Measurements from ENCODE around the gene ATP6V0A1. TPM values are rescaled to one million over a fixed set of nuclear protein-coding genes. Genes with fewer than 3 reads are reported as not detected.
"Not testable (repeated sequence)": the region's sequence is repeated elsewhere in the genome, so short reads cannot be mapped to it uniquely, and the experiment has no call there.

ATP6V0A1 gene
- total and polyA plus RNA-seq, 4 donors: 44.4 to 203 (median 74.5) TPM

DNA sequence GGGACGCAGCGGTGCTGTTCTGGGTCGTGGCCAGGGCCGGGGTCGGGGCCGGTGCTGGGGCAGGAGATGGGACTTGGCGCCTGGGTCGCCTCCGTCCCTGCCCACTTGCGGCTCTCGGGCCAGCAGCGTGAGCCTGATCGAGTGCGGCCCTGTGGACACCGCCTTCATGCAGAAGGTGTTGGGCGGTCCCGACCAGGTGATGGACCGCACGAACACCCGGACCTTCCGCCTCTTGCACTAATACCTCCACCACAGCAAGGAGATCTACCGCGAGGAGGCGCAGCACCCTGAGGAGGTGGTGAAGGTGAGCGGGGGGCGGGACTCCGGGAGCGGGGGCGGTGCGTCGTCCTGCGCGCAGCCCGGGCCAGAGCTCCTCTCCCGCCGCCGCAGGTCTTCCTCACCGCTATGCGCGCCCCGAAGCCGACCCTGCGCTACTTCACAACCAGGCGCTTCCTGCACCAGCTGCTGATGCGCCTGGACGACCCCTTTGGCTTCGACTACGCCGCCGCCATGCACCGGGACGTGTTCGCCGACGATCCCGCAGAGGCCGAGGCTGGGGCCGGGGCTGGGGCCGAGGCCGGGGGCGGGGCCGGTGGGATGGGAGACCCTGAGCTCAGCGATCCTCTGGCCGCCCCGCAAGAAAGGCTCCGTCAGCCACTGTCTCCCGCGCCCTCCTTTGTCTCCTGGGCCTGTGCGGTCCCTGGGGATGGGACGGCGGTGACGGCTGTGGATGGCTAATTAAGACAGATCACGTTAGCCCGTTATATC is 89.6 kb downstream of the ATP6V0A1 start:
- no peak overlapping the region for H3K27ac ChIP-seq (ENCODE audit: low read depth in 1 of 2, low read length in 1 of 2)

DNA sequence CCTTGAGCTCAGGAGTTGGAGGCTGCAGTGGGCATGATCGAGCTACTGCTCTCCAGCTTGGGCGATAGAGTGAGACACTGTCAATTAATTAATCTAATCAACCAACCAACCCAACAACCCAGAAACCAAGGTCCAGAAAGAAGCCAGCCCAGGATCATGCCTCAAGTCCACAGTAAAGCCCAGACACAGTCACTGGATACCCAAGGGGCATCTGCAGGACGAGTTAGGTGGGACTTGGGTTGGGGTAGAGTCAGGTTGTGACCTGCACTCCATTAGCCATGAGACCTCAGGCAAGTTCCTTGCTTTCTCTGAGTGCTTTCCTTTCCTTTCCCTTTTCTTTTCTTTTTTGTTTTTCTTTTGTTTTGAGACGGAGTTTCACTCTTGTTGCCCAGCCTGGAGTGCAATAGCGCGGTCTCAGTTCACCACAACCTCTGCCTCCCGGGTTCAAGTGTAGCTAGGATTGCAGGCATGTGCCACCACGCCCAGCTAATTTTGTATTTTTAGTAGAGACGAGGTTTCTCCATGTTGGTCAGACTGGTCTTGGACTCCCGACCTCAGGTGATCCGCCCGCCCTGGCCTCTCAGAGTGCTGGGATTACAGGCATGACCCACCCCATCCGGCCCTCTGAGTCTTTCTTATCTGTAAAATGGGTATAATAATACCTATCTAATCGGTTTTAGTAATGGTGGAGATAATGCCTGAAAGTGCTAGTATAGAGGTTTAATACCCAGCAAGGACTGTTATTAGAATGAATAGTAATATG is 90.5 kb downstream of the ATP6V0A1 start:
- 79 to 84% methylated on average over 14 of the region's 14 CpGs for WGBS, 2 donors
- peaks cover 0 to 9% (median under 1%) of the 10 kb centered on the region in 4 donors for H3K36me3 ChIP-seq (ENCODE audit: control insufficient read depth in 4 of 4, insufficient read depth in 4 of 4, low read length in 4 of 4)
- no peak overlapping the region for H3K9ac ChIP-seq (ENCODE audit: insufficient read depth in 1 of 2, low read length in 2 of 2)
- H3K4me3 ChIP-seq: no peak overlapping the region
- TF ChIP-seq, protein P1, sequence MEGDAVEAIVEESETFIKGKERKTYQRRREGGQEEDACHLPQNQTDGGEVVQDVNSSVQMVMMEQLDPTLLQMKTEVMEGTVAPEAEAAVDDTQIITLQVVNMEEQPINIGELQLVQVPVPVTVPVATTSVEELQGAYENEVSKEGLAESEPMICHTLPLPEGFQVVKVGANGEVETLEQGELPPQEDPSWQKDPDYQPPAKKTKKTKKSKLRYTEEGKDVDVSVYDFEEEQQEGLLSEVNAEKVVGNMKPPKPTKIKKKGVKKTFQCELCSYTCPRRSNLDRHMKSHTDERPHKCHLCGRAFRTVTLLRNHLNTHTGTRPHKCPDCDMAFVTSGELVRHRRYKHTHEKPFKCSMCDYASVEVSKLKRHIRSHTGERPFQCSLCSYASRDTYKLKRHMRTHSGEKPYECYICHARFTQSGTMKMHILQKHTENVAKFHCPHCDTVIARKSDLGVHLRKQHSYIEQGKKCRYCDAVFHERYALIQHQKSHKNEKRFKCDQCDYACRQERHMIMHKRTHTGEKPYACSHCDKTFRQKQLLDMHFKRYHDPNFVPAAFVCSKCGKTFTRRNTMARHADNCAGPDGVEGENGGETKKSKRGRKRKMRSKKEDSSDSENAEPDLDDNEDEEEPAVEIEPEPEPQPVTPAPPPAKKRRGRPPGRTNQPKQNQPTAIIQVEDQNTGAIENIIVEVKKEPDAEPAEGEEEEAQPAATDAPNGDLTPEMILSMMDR (IDR thresholded peaks at IDR 0.05; ENCODE audit: control extremely low read depth, extremely low read depth): no peak
- H3K27me3 ChIP-seq (ENCODE audit: control insufficient read depth in 3 of 3, insufficient read depth in 3 of 3, low read length in 2 of 3): no peaks in the 10 kb centered on the region
- ATAC-seq (ENCODE audit: insufficient read depth, low FRiP score) (no peak), DNase-seq (no peak)
- peaks cover 0 to 10% (median 4%) of the 10 kb centered on the region in 5 donors for H3K4me1 ChIP-seq (ENCODE audit: control insufficient read depth in 5 of 5, insufficient read depth in 5 of 5, low read length in 5 of 5)
- no peaks in the 10 kb centered on the region for H3K9me3 ChIP-seq (ENCODE audit: control insufficient read depth in 4 of 4, insufficient read depth in 3 of 4, low read length in 3 of 4)
- no peak overlapping the region for H3K27ac ChIP-seq (ENCODE audit: low read depth in 1 of 2, low read length in 1 of 2)

More for the DNA sequence above, 89.6 kb downstream of the ATP6V0A1 start:
- 28 to 33% methylated on average over 59 to 74 of the region's 74 CpGs for WGBS, 2 donors
- peak; percentile 63 for ATAC-seq (ENCODE audit: insufficient read depth, low FRiP score)
- no peak overlapping the region for H3K9ac ChIP-seq (ENCODE audit: insufficient read depth in 1 of 2, low read length in 2 of 2)
- H3K4me3 ChIP-seq: no peak overlapping the region
- TF ChIP-seq, protein P1 (IDR thresholded peaks at IDR 0.05; ENCODE audit: control extremely low read depth, extremely low read depth): peak; percentile 27
- H3K4me1 ChIP-seq (ENCODE audit: control insufficient read depth in 5 of 5, insufficient read depth in 5 of 5, low read length in 5 of 5): peaks cover 0 to 2% (median 0%) of the 10 kb centered on the region in 5 donors
- peaks cover 0 to 17% (median 4%) of the 10 kb centered on the region in 4 donors for H3K36me3 ChIP-seq (ENCODE audit: control insufficient read depth in 4 of 4, insufficient read depth in 4 of 4, low read length in 4 of 4)
- DNase-seq: peak in 2 of 3 donors; percentile 58 to 70
- H3K27me3 ChIP-seq (ENCODE audit: control insufficient read depth in 3 of 3, insufficient read depth in 3 of 3, low read length in 2 of 3): no peaks in the 10 kb centered on the region
- H3K9me3 ChIP-seq (ENCODE audit: control insufficient read depth in 4 of 4, insufficient read depth in 3 of 4, low read length in 3 of 4): no peaks in the 10 kb centered on the region

DNA sequence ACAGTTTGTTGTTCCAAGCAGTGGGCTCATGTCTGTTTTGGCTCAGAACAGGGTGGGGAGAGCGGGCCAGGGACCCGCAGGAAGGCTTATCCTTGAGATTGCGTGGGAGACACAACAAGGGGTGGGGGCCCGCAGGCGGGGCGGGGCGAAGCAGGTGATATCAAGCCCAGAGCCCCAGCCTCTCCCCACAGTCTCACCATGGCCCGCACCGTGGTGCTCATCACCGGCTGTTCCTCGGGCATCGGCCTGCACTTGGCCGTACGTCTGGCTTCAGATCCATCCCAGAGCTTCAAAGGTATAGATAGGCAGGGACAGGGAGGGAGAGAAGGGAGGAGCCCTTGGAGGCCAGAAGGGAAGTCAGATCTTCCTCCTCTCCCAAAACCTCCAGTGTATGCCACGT is 94.1 kb downstream of the ATP6V0A1 start, which contains the start of gene HSD17B1:
Gene HSD17B1 (plus strand): TSS at position 188 of the 400 bp plus-strand sequence. CDS start 11 bp downstream, at position 199.
- H3K9me3 ChIP-seq (ENCODE audit: control insufficient read depth in 4 of 4, insufficient read depth in 3 of 4, low read length in 3 of 4); DNase-seq; H3K36me3 ChIP-seq (ENCODE audit: control insufficient read depth in 4 of 4, insufficient read depth in 4 of 4, low read length in 4 of 4); H3K27me3 ChIP-seq (ENCODE audit: control insufficient read depth in 3 of 3, insufficient read depth in 3 of 3, low read length in 2 of 3); H3K9ac ChIP-seq (ENCODE audit: insufficient read depth in 1 of 2, low read length in 2 of 2); ATAC-seq (ENCODE audit: insufficient read depth, low FRiP score): not testable (repeated sequence)
- Histone ChIP-seq H3K4me3 (peak within 1 kb of the TSS; percentile 92), H3K27ac (ENCODE audit: low read depth in 1 of 2, low read length in 1 of 2) (peak within 1 kb of the TSS in 1 of 2 donors; percentile 92), H3K4me1 (ENCODE audit: control insufficient read depth in 5 of 5, insufficient read depth in 5 of 5, low read length in 5 of 5) (peaks cover 0 to 18% (median 4%) of the 10 kb centered on the region in 5 donors)
- 94 to 96% methylated on average over 15 of the region's 15 CpGs for WGBS, 2 donors
